ENCODE measurements around the gene MARCHF4. TPM values are rescaled to one million over a fixed set of nuclear protein-coding genes. Genes with fewer than 3 reads are reported as not detected.
"Not testable (repeated sequence)": the region's sequence is repeated elsewhere in the genome, so short reads cannot be mapped to it uniquely, and the experiment has no call there.

MARCHF4 gene
- polyA plus RNA-seq, 1 donor: 3.2 TPM

DNA sequence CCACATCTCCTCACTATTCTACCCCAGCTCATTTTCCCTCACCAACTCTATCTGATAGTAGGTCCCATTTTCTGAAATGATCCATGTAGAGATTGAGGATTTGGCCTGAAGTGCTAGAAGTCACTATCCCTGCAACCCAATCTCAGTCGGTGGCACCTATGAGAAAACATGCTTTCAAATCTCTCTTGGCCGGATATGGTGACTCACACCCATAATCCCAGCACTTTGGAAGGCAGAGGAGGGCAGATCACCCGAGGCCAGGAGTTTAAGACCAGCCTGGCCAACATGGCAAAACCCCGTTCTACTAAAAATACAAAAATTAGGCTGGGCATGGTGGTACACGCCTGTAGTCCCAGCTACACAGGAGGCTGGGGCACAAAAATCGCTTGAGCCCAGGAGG lies 19.1 kb upstream of the MARCHF4 start:
- Histone ChIP-seq H3K4me3 (ENCODE audit: low read length) (no peak overlapping the region), H3K27me3 (ENCODE audit: control insufficient read depth, insufficient read depth, low read length) (peaks cover 10% of the 10 kb centered on the region), H3K9me3 (ENCODE audit: control insufficient read depth, low read depth, low read length) (no peaks in the 10 kb centered on the region), H3K27ac (ENCODE audit: low read length) (no peak overlapping the region), H3K36me3 (ENCODE audit: control insufficient read depth, insufficient read depth, low read length) (no peaks in the 10 kb centered on the region), H3K4me1 (ENCODE audit: control insufficient read depth, insufficient read depth, low read length) (no peaks in the 10 kb centered on the region)
- WGBS (ENCODE audit: insufficient coverage, low lambda C conversion rate): no CpG with 5 or more reads among the region's 6 CpGs
- no peak for DNase-seq

DNA sequence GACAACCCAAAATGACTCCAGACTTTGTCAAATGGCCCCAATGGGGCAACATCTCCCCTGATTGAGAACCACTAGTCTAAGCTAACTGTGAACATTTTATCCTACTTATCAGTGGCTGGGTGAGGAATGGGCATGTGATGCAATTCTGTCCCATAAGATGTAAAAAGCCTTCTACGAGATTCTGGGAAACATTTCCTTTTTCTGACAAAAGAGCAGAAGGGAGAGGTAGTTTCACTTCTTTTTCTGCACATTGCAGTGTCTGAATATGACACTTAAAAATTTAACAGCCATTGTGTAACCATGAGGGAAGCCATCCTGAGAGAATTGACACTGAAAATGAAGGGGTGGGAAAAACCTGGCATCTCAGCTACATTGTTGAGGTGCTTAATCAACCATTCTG lies 17.3 kb upstream of the MARCHF4 start:
- Histone ChIP-seq H3K4me3 (ENCODE audit: low read length) (no peak overlapping the region), H3K4me1 (ENCODE audit: control insufficient read depth, insufficient read depth, low read length) (no peaks in the 10 kb centered on the region), H3K9me3 (ENCODE audit: control insufficient read depth, low read depth, low read length) (no peaks in the 10 kb centered on the region), H3K27ac (ENCODE audit: low read length) (no peak overlapping the region), H3K36me3 (ENCODE audit: control insufficient read depth, insufficient read depth, low read length) (no peaks in the 10 kb centered on the region), H3K27me3 (ENCODE audit: control insufficient read depth, insufficient read depth, low read length) (peaks cover 5% of the 10 kb centered on the region)
- no peak for DNase-seq
- 100% methylated on average over 1 of the region's 1 CpG for WGBS (ENCODE audit: insufficient coverage, low lambda C conversion rate)

DNA sequence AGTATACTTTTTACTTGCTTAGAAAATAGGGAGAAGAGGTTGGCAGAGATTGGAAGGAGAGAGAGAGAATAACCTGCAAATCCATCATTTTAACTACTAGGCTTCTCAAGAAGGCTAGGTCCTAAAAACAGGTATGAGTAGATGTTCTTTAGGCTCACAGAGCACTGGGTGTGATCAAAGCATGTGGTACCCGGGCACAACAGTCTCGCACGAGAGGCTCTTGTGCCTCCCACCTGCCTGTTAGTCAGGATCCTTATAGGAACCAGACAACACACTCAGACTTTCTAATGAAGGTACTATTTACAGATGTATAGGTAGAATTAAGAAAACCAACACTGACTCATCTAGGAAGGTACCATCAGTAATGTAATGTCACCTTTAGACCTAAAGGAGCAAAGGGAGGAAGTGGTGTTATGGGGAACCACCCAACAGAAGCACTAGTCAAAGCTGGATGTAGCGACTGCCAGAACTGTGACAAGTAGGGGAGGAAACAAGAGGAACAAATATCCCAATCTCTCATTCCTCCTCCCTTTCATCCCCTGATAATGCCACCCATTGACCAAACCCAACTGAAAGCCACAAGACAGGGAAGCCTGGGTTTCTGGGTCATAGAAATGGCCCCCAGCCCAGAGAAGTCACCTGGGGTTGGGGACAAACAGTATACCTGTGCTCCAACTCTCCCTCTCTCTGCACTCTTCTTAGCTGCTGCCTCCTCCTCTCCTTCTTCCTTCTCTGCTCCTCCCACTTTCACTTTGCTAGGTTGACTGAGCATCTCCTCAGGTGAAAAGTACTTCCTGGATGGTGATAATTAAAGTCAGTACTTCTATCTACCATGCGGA lies 16.0 kb upstream of the MARCHF4 start:
- no peak overlapping the region for H3K4me3 ChIP-seq (ENCODE audit: low read length)
- WGBS (ENCODE audit: insufficient coverage, low lambda C conversion rate): no CpG with 5 or more reads among the region's 5 CpGs
- DNase-seq: no peak
- H3K27me3 ChIP-seq (ENCODE audit: control insufficient read depth, insufficient read depth, low read length): peaks cover 2% of the 10 kb centered on the region
- no peaks in the 10 kb centered on the region for H3K36me3 ChIP-seq (ENCODE audit: control insufficient read depth, insufficient read depth, low read length)
- no peaks in the 10 kb centered on the region for H3K4me1 ChIP-seq (ENCODE audit: control insufficient read depth, insufficient read depth, low read length)
- no peak overlapping the region for H3K27ac ChIP-seq (ENCODE audit: low read length)
- H3K9me3 ChIP-seq (ENCODE audit: control insufficient read depth, low read depth, low read length): no peaks in the 10 kb centered on the region

DNA sequence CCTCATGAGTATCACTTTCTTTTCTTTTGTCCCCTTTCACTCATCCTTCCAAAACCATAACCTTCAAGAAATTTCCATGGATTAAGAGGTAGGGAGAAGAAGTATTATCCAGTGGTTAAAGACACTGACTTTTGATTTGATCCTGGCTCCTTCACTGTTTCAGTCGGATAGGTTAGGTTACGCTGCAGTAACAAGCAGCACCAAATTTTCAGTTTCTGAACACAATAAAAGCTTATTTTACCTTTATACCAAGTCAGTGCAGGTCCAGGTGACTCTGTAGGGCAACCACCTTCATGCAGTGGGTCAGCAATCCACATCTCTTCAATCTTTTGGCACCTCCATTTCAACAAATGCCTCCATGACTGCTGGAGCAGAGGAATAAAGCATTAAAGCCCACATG lies 15.0 kb upstream of the MARCHF4 start:
- H3K9me3 ChIP-seq (ENCODE audit: control insufficient read depth, low read depth, low read length): no peaks in the 10 kb centered on the region
- no peaks in the 10 kb centered on the region for H3K4me1 ChIP-seq (ENCODE audit: control insufficient read depth, insufficient read depth, low read length)
- no peaks in the 10 kb centered on the region for H3K36me3 ChIP-seq (ENCODE audit: control insufficient read depth, insufficient read depth, low read length)
- no peak overlapping the region for H3K4me3 ChIP-seq (ENCODE audit: low read length)
- peaks cover 2% of the 10 kb centered on the region for H3K27me3 ChIP-seq (ENCODE audit: control insufficient read depth, insufficient read depth, low read length)
- no peak for DNase-seq
- 100% methylated on average over 1 of the region's 2 CpGs for WGBS (ENCODE audit: insufficient coverage, low lambda C conversion rate)
- no peak overlapping the region for H3K27ac ChIP-seq (ENCODE audit: low read length)

- Histone ChIP-seq H3K27me3 (ENCODE audit: control insufficient read depth, insufficient read depth, low read length) (peaks cover 2% of the 10 kb centered on the region), H3K4me3 (ENCODE audit: low read length) (no peak overlapping the region), H3K9me3 (ENCODE audit: control insufficient read depth, low read depth, low read length) (no peaks in the 10 kb centered on the region), H3K27ac (ENCODE audit: low read length) (no peak overlapping the region), H3K36me3 (ENCODE audit: control insufficient read depth, insufficient read depth, low read length) (no peaks in the 10 kb centered on the region), H3K4me1 (ENCODE audit: control insufficient read depth, insufficient read depth, low read length) (no peaks in the 10 kb centered on the region)
- 50% methylated on average over 2 of the region's 2 CpGs for WGBS (ENCODE audit: insufficient coverage, low lambda C conversion rate)
- no peak for DNase-seq
Observed at GRCh38 chr2:216385478-216385877, 13.2 kb upstream of the MARCHF4 start.

GRCh38 chr2:216384409-216384808 lies 12.1 kb upstream of the MARCHF4 start:
- WGBS (ENCODE audit: insufficient coverage, low lambda C conversion rate): no CpG with 5 or more reads among the region's 2 CpGs
- H3K27ac ChIP-seq (ENCODE audit: low read length): not testable (repeated sequence)

GRCh38 chr2:216379977-216380376 lies 7.7 kb upstream of the MARCHF4 start:
- H3K9me3 ChIP-seq (ENCODE audit: control insufficient read depth, low read depth, low read length): no peaks in the 10 kb centered on the region
- H3K4me3 ChIP-seq (ENCODE audit: low read length): no peak overlapping the region
- H3K4me1 ChIP-seq (ENCODE audit: control insufficient read depth, insufficient read depth, low read length): no peaks in the 10 kb centered on the region
- no peaks in the 10 kb centered on the region for H3K36me3 ChIP-seq (ENCODE audit: control insufficient read depth, insufficient read depth, low read length)
- no CpG with 5 or more reads among the region's 5 CpGs for WGBS (ENCODE audit: insufficient coverage, low lambda C conversion rate)
- peaks cover 8% of the 10 kb centered on the region for H3K27me3 ChIP-seq (ENCODE audit: control insufficient read depth, insufficient read depth, low read length)
- no peak for DNase-seq
- H3K27ac ChIP-seq (ENCODE audit: low read length): no peak overlapping the region

More at GRCh38 chr2:216384409-216384808, 12.1 kb upstream of the MARCHF4 start:
- not testable (repeated sequence) for H3K9me3 ChIP-seq (ENCODE audit: control insufficient read depth, low read depth, low read length); H3K27me3 ChIP-seq (ENCODE audit: control insufficient read depth, insufficient read depth, low read length); H3K4me1 ChIP-seq (ENCODE audit: control insufficient read depth, insufficient read depth, low read length); DNase-seq; H3K4me3 ChIP-seq (ENCODE audit: low read length); H3K36me3 ChIP-seq (ENCODE audit: control insufficient read depth, insufficient read depth, low read length)

DNA sequence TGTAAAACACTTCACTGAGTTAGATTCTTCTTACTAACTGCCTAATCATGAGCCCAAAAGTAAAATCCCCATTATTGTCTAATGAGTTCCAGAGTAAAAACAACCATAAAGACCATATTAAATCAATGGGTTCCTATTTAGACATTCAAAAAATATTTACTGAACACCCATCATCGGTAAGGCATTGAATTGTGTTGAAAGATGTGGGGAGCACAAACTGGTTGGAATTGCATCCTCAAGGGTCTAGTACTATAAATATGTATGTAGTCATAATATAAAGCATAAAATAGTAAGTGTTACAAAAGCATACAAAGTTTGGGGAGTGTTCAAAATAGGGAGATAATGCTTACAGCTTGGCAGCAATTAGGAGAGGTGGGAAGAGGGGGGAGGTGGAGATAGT lies 3.0 kb upstream of the MARCHF4 start:
- WGBS (ENCODE audit: insufficient coverage, low lambda C conversion rate): no CpG with 5 or more reads among the region's 1 CpG
- Histone ChIP-seq H3K4me1 (ENCODE audit: control insufficient read depth, insufficient read depth, low read length) (peaks cover 3% of the 10 kb centered on the region), H3K4me3 (ENCODE audit: low read length) (no peak overlapping the region), H3K36me3 (ENCODE audit: control insufficient read depth, insufficient read depth, low read length) (no peaks in the 10 kb centered on the region), H3K27me3 (ENCODE audit: control insufficient read depth, insufficient read depth, low read length) (peaks cover 42% of the 10 kb centered on the region), H3K9me3 (ENCODE audit: control insufficient read depth, low read depth, low read length) (no peaks in the 10 kb centered on the region), H3K27ac (ENCODE audit: low read length) (no peak overlapping the region)
- no peak for DNase-seq

DNA sequence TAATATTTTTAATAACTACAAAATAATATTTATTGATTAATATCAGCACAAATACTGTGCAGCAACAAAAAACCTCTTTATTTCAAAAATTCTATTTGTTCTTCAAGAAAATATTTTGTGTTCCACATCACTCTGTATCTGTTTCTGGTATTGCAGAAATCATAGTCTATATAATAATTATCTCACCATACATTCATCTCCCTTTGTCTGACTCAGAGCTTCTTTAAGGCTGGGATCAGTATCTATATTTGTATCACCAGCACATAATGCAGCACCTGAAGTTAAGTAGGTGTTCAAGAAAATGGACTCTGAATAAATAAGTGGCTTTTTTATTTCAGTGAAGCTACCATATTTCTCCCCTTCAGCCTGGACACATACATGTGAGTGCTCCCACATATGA lies 1.6 kb upstream of the MARCHF4 start:
- Histone ChIP-seq H3K27ac (ENCODE audit: low read length) (no peak overlapping the region), H3K9me3 (ENCODE audit: control insufficient read depth, low read depth, low read length) (no peaks in the 10 kb centered on the region), H3K4me3 (ENCODE audit: low read length) (no peak overlapping the region), H3K27me3 (ENCODE audit: control insufficient read depth, insufficient read depth, low read length) (peaks cover 54% of the 10 kb centered on the region), H3K4me1 (ENCODE audit: control insufficient read depth, insufficient read depth, low read length) (peaks cover 3% of the 10 kb centered on the region), H3K36me3 (ENCODE audit: control insufficient read depth, insufficient read depth, low read length) (no peaks in the 10 kb centered on the region)
- no peak for DNase-seq

GRCh38 chr2:216372761-216373291 lies 543 bp upstream of the MARCHF4 start:
- 33% methylated on average over 3 of the region's 6 CpGs for WGBS (ENCODE audit: insufficient coverage, low lambda C conversion rate)
- peaks cover 59% of the 10 kb centered on the region for H3K27me3 ChIP-seq (ENCODE audit: control insufficient read depth, insufficient read depth, low read length)

More at GRCh38 chr2:216372761-216373291, 543 bp upstream of the MARCHF4 start:
- Histone ChIP-seq H3K36me3 (ENCODE audit: control insufficient read depth, insufficient read depth, low read length) (no peaks in the 10 kb centered on the region), H3K4me1 (ENCODE audit: control insufficient read depth, insufficient read depth, low read length) (peaks cover 3% of the 10 kb centered on the region), H3K27ac (ENCODE audit: low read length) (no peak overlapping the region), H3K4me3 (ENCODE audit: low read length) (no peak overlapping the region), H3K9me3 (ENCODE audit: control insufficient read depth, low read depth, low read length) (no peaks in the 10 kb centered on the region)
- DNase-seq: no peak

All from large intestine (tissue), 3 donors.